ENCODE measurements around the gene ADD3.

ADD3 gene

GRCh38 chr10:110083884-110084283 is 76.1 kb downstream of the ADD3 start:
- TF ChIP-seq, protein P1, sequence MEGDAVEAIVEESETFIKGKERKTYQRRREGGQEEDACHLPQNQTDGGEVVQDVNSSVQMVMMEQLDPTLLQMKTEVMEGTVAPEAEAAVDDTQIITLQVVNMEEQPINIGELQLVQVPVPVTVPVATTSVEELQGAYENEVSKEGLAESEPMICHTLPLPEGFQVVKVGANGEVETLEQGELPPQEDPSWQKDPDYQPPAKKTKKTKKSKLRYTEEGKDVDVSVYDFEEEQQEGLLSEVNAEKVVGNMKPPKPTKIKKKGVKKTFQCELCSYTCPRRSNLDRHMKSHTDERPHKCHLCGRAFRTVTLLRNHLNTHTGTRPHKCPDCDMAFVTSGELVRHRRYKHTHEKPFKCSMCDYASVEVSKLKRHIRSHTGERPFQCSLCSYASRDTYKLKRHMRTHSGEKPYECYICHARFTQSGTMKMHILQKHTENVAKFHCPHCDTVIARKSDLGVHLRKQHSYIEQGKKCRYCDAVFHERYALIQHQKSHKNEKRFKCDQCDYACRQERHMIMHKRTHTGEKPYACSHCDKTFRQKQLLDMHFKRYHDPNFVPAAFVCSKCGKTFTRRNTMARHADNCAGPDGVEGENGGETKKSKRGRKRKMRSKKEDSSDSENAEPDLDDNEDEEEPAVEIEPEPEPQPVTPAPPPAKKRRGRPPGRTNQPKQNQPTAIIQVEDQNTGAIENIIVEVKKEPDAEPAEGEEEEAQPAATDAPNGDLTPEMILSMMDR (IDR thresholded peaks at IDR 0.05; ENCODE audit: insufficient read depth, low read length, poor library complexity, severe bottlenecking), result no peak
- H3K27me3 ChIP-seq (replicated peaks; ENCODE audit: control insufficient read depth, insufficient read depth, low read length), result no peaks in the 10 kb centered on the region
- DNase-seq (ENCODE audit: extremely low read depth, insufficient read length), result no peak
- H3K4me3 ChIP-seq (replicated peaks; ENCODE audit: low read depth, low read length), result no peak overlapping the region
- no peaks in the 10 kb centered on the region for H3K36me3 ChIP-seq (ENCODE audit: control insufficient read depth, insufficient read depth, low read length)

DNA sequence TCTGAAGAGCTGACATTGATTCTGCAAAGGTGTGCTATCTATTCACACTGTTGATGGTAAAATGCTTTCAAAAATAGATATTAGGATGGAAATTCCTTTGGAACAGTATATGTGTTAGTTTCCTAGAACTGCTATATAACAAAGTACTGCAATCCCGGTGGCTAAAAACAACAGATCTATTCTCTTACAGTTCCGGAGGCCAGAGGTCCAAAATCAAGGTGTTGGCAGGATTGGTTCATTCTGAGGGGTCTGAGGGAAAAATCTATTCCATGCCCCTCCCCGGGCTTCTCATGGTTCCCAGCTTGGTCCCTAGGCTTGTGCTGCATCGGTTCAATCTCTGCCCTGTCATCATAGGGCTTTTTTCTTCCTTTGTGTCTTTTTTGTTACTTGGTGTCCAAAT is 79.9 kb downstream of the ADD3 start:
- Histone ChIP-seq H3K4me3 (replicated peaks; ENCODE audit: low read depth, low read length) (no peak overlapping the region), H3K27me3 (replicated peaks; ENCODE audit: control insufficient read depth, insufficient read depth, low read length) (no peaks in the 10 kb centered on the region), H3K36me3 (ENCODE audit: control insufficient read depth, insufficient read depth, low read length) (no peaks in the 10 kb centered on the region)
- TF ChIP-seq, protein P1 (IDR thresholded peaks at IDR 0.05; ENCODE audit: insufficient read depth, low read length, poor library complexity, severe bottlenecking), result no peak
- DNase-seq (ENCODE audit: extremely low read depth, insufficient read length), result no peak

DNA sequence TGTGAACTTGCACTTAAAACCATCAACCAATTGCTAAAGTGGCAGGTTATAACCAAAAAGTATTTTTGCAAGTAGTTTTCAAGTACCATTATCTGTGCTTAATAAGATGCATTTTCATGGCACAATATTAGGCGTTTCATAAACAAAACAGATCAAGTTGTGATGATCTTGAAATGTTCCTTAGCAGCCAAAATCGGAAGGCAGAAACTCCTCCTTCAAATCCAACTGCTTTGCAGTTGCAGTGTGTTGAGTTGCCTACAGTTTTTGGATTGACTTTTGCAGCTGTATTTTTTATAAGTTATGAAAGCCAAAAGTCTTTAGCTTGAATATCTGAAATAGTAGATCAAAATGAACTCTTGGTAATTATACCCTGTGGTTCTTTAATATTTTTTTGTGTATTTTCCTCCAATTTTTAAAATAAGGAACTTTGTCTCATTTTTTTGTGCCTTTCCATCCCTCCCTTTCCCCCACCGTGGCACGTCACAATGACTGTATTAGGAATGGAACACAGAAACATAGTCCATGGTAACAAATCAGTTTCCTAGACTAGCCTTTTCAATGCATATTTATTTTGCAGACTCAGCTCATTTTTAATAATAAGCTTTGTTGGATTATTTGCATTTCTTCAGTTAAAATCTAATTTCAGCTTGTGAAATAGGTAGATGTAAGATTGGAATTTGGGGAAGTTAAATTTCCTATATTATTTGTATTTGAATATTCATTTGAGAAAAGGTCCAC is 80.8 kb downstream of the ADD3 start:
- DNase-seq (ENCODE audit: extremely low read depth, insufficient read length), result no peak
- Histone ChIP-seq H3K4me3 (replicated peaks; ENCODE audit: low read depth, low read length) (no peak overlapping the region), H3K27me3 (replicated peaks; ENCODE audit: control insufficient read depth, insufficient read depth, low read length) (no peaks in the 10 kb centered on the region), H3K36me3 (ENCODE audit: control insufficient read depth, insufficient read depth, low read length) (no peaks in the 10 kb centered on the region)
- TF ChIP-seq, protein P1 (IDR thresholded peaks at IDR 0.05; ENCODE audit: insufficient read depth, low read length, poor library complexity, severe bottlenecking), result no peak

DNA sequence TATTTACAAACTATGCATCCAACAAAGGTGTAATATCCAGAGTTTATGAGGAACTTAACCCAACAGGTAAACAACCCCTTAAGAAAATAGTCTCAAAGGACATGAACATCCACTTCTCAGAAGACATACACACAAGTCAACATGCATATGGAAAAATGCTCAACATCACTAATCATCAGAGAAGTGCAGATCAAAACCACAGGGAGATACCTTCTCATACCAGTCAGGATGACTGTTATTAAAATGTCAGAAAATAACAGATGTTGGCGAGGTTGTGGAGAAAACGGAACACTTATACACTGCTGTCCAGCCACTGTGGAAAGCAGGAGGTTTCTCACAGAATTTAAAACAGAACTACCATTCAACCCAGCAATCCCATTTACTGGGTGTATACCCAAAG is 84.0 kb downstream of the ADD3 start:
- H3K36me3 ChIP-seq (ENCODE audit: control insufficient read depth, insufficient read depth, low read length), result no peaks in the 10 kb centered on the region
- H3K27me3 ChIP-seq (replicated peaks; ENCODE audit: control insufficient read depth, insufficient read depth, low read length), result no peaks in the 10 kb centered on the region
- DNase-seq (ENCODE audit: extremely low read depth, insufficient read length), result no peak
- no peak overlapping the region for H3K4me3 ChIP-seq (replicated peaks; ENCODE audit: low read depth, low read length)
- TF ChIP-seq, protein P1 (IDR thresholded peaks at IDR 0.05; ENCODE audit: insufficient read depth, low read length, poor library complexity, severe bottlenecking), result no peak

- Histone ChIP-seq H3K4me3 (replicated peaks; ENCODE audit: low read depth, low read length) (no peak overlapping the region), H3K27me3 (replicated peaks; ENCODE audit: control insufficient read depth, insufficient read depth, low read length) (no peaks in the 10 kb centered on the region), H3K36me3 (ENCODE audit: control insufficient read depth, insufficient read depth, low read length) (no peaks in the 10 kb centered on the region)
- TF ChIP-seq, protein P1 (IDR thresholded peaks at IDR 0.05; ENCODE audit: insufficient read depth, low read length, poor library complexity, severe bottlenecking), result no peak
- no peak for DNase-seq (ENCODE audit: extremely low read depth, insufficient read length)
Measured at GRCh38 chr10:110093722-110094121, 85.9 kb downstream of the ADD3 start.

DNA sequence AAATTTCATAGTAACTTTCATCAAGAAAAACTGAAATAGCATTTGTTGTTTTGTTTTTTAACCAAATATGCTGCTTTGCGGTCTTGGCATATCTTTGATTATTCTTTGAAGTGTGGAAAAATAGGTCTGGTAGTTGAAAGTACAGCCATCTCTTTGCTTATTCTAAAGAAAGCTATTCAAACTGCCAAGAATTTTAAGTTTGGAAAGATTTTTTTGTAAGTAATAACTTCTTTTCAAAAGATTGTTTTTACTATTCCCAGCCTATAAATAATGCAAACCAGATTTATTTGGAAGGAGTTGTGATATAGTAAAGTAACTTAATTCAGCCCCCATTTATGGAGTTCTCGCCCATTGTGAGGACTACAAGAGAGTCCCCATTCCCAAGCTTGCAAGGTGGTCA is 87.0 kb downstream of the ADD3 start:
- no peak for DNase-seq (ENCODE audit: extremely low read depth, insufficient read length)
- no peaks in the 10 kb centered on the region for H3K36me3 ChIP-seq (ENCODE audit: control insufficient read depth, insufficient read depth, low read length)
- TF ChIP-seq, protein P1 (IDR thresholded peaks at IDR 0.05; ENCODE audit: insufficient read depth, low read length, poor library complexity, severe bottlenecking), result no peak
- H3K4me3 ChIP-seq (replicated peaks; ENCODE audit: low read depth, low read length), result no peak overlapping the region
- no peaks in the 10 kb centered on the region for H3K27me3 ChIP-seq (replicated peaks; ENCODE audit: control insufficient read depth, insufficient read depth, low read length)

All from GM06990 (cell line).